ENCODE results near the gene ETNK2.

Gene ETNK2

DNA sequence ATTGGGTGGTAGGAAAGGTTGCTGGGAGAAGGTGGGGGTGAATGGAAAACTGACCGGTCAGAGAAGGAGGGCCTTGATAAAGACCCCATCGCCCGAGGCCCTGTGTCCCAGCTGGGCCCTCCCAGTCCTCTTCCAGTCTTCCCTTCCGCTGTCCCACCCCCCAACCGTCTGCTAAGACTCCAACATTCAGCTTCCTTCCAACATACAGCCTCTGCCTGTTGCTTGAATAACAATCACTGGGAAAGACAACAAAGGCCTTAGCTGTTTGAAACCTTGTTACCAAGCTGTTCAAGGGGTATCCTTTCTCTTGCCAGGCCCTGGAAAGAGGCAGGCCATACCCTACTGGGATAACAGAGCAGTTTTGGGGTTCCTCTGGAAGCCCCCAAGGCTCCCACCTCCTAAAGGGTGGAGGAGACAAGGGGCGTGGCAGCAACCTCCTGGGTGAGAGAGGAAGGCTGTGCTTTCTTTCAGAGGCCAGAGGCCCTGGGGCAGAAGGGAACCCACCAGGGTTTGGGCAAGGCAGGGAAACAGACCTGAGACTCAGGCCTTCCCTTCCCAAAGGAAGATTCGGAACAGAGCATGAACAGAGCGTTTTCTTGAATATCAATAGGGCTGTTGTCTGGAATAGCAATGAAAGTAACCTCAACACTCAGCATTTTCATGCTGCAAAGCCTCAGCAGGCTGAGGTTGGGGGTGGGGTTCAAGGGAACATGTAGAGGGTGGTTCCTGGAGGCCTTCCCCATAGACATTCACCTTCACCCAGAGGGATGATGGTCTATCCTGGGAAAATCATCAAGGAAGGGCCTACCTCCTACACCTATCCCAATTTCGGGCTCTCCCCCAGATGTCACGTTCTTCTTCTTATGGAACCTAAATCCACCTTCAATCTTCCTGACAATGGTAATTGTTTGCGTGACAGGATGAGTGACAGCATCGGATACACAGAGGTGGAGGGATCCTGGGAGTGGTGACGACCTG is 4.1 kb downstream of the ETNK2 start:
- DNase-seq: no peak

DNA sequence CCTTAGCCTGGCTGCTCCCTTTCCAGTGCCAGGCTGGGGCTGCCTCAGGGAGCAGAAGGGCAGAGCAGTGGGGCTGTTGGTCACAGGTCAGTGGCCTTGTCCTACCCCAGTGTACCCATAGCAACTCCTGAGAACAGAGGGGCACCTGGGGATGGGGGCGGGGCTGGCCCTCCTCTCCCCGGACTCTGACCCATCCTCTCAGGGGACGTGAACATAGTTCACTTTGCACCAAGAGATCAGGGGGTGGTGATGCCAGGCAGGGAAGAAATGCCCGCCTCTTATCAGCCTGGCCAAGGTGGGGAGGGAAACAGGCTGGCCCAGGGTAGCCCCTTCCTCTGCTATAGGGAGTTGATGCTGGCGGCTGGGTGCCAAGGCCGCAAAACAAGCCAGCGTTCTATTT is 4.9 kb downstream of the ETNK2 start:
- no peak for DNase-seq

DNA sequence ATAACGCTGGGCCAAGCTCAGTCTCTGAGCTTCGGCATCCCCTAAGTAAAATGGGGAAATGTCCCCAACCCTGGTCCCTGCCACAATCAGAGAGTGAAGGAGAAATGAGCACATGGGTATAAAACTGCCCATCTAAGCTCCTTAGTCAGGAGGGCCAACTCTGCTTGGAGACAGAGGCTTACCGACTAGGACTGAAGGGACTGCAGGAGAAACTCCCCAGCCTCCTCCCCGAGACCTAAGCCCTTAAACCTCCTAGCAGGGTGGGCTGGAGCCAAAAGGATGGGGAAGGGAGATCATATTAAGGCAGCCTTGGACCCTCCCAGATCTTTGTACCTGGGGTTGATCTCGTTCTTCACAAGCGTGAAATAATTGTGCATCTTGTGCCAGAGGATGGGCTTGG is 5.5 kb downstream of the ETNK2 start:
- DNase-seq: no peak

DNA sequence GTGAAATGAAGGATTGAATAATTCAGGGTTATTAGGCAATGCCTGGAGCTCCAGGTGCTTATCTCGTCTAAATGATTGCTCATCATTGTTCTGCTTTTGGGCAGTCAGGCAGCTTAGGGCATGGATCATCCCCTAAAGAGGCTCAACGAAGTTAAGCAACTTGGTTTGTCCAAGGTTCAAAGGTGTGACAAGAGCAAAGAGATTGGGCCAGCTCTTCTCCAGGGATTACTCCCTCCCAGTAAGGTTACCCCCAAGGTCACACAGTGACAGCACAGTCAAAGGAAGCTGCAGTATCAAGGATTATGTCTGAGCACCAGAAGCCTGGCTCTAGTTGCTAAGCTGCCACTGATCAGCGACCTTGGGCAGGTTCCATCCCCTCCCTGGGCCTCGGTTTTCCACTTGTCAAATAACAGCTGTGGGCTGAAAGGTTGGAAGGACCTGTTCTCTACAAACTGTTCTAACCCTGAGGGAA is 6.8 kb downstream of the ETNK2 start:
- no peak for DNase-seq

DNA sequence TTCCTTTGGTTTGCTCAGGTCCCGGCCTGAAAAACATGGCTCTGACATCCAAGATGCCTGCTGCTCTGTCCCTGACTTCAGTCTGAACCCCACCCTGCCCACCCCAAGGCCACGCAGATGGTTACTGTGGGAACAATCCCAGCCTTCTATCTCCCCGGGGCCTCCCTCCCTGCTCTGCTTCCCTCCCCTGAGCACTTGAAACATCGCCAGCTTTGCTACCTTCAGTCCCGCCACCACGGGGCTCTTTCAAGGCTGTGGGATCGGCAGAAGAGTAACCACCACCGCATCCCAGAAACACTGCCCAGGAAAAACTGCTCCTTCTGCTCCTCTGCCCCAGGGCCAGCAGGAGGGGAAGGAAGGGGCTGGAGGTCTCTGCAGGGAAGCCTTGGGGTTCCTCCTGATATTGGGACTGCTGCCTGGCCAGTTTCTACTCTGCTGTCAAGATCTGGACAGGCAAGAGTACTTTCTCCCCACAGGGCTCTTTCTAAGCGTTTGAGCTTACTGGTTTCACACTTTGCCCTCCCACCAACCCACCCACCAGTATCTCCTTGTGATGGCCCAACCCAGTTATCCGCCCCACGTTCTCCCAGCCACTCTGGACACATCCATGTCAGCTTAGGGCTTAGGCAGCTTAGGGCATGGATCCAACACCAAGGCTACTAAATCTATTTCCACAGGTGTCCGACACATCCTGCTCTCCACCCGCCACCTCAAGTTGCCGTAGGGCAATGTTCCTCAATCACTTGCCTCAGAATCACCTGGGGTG is 8.4 kb downstream of the ETNK2 start:
- DNase-seq: no peak

DNA sequence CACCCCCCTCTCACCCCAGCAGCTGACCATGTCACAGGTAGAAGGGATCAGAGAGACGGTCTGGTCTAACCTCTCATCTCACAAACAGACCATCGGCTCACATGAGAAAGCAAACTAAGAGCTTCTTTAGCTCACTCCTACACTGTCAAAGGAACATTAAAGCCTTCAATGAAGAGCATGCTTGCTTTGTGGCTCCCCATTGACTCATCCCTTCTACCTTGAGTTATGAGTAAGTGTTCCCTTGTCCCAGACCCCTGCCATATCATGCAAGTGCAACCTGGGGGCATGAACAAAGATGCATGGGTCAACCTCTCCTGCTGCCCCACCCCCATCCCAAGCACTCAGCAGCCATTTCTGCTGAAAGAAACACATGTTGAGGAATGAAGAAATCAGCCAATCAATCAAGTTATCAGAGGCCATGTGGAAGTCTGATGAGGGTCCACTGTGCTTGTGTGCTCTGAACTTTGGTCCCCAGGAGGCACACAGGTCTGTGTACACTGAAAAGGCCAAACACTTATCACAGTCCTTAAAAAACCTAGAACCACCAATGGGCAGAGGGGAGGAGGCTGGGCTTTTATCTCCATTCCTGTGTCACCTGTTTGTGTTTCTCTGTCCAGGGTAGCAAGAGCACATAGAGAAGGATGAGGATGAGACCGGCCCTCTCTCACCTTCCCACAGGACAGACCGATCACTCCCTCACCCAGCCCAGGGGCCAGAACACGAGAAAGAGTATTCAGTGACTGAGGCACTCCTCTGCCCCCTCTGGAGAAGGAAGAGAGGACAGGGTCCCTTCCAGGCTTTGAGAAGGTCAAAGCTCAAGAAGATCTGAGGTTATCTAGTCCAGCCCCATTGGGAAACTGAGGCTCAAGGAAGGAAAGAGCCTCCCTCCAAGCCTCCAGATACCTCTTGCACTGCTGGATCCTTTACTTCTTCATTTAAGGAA is 9.5 kb downstream of the ETNK2 start:
- no peak for DNase-seq

DNA sequence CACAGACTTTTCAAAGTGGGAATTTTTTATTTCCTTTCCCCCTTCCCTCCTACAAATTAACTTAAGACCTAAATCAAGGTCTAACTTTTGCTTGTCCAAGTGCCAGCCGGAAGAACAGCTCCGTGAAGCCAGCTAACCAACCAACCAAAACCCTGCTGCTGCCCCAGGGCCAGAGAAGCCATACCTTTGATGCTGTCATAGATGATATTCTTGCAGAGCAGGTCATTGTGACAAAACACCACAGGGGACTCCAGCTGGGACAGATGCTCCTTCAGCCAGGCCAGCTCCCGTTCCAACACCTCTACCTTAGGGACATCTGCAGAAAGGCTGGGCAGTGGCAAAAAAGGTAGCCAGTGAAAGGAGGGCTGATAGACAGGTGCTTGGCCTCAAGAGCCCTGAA is 10.7 kb downstream of the ETNK2 start:
- no peak for DNase-seq

DNA sequence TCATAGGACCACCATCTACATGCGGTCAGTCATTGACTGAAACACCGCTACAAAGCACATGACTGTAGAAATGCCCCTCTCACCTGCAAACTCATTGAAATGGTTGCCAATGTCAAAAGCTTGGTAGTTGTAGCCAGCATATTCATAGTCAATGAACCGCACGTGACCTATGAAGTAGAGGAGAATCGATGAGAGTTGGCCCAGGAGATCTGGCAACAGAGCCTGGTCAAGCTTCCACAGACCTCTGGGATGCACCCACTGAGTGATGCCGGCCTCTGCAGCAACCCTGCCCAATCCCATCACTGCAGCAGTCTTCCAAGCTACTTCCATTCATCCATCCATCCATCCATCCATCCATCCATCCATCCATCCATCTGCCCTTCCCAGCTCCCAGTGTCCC is 11.9 kb downstream of the ETNK2 start:
- no peak for DNase-seq

DNA sequence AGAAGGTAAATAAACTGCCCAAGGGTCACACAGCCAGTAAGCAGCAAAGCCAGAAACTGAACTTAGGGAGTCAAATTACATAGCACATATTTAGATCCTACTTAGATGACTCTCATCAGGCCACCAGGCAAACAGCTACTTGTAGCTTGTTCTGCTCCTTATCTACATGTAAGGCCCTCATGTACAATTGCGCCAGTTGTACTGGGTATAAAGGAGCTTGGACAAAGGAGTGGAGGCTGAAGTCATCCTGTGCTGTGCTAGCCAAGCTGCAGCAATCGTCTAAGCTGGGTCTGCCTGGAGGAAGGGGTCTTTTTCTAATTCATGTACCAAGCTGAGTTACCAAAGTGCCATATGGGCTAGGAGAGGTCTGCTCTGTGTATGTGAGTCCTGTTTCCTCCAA is 12.8 kb downstream of the ETNK2 start:
- DNase-seq: no peak

DNA sequence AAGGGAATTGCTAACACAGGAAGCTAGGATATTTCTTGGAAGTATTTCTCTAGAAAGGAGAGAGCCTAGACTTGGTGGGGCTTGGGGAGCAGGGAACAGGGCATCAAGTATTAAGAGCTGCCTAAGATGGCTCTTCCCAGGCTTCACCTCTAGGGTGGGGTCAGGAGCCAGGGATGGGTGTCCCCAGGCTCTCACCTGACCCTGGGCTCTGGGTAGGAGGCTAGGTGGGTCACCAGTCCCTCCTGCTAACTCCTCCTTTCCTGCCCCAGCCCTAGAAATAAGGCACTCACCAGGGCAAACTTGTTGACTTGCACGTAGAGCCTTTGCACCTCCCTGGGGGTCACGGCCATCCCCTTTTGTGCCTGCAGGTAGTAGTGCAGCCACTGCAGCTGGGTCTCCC is 15.0 kb downstream of the ETNK2 start:
- no peak for DNase-seq

DNA sequence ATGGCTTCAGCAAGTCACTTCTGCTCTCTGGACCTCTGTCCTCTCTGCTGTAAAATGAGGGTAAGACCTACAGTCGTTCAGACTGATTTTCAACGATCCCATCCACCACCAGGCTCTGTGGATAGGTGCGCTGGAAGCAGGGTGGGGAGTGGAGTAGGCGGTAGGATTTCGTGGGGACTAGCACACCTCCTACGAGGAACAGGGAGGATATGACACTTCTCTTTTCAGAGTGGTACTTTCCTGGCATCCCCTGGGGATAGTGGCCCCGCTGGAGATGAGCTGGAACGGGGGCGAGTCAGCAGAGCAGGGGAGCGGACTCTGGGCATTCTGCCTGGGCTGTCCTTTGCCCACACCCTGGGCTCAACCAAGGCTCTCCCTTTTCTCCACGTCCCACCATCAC is 17.7 kb downstream of the ETNK2 start:
- no peak for DNase-seq

DNA sequence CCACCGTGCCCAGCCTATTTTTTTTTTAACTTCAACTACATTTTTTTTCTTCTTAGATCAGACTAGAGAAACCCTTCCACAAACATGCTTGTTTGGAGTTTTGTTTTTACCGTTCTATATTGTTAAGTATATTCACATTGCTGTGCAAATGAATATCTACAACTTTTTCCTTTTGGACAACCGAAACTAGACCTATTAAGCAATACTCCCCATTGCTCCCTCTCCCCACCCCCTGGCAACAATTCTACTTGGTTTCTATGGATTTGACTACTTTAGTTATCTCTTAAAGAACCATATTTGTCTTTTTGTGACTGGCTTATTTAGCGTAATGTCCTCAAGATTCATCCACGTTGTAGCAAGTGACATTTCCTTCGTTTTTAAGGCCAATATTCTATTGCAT is 19.1 kb downstream of the ETNK2 start:
- no peak for DNase-seq

DNA sequence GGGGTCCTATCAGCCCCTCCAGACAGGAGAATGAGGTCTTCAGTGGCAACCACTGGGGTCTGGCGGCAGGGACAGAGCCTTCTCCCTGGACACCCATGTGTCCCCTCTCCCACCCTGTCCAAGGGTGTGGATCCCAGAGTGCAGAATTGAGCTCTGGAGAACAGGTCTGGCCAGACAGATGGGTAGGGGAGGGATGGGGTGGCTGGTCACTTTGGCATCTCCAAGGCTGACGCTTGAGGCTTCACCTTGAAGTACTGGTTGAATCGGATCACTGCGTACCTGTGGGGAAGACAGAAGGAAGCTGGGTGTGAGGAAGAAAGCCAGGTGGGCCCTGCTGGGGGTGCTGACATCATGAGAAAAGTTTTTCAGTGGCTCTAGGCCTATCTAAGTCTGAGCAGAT is 19.9 kb downstream of the ETNK2 start:
- no peak for DNase-seq

DNA sequence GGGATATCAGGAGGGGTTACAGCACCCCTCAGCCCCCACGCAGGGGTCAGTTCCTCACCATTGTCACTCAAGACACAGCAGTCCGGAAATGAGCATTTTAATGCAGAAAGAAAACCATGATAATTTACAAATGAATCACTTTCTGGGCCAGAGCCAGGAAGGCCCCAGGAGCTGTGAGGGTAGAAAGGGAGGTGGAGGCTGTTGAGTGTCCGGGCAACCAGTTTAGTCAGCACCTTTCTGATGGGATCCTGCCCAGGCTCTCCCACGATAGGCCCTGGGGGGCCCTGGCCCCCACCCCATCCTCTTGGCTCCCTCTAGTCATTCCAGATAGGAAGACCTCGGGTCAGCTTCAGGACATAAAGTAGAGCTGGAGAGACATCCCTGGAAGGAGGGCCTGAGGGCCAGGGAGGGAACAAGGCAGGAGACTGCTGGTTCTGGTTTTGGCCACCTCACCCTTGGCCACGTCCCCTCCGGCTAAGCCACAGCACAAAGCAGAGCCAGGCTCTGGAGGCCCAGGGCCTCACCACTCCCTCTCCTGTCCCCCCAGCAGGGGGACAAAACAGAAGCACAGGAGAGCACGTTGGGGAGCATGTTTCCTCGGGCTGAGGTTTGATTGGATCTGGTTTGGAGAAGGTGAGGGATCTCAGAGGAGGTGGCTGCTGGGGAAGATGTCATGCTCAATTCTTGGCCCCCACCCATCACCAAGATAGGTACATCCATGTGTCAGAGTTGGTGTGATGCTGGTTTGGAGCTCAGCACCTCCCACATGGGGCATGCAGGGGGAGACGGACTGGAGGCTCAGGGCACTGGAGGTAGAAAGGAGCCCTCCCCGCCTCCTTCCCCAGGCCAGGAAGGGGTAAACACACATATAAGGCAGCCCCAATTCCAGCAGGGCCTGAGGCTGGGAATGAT is 20.6 kb downstream of the ETNK2 start:
- DNase-seq: peak; percentile 90

DNA sequence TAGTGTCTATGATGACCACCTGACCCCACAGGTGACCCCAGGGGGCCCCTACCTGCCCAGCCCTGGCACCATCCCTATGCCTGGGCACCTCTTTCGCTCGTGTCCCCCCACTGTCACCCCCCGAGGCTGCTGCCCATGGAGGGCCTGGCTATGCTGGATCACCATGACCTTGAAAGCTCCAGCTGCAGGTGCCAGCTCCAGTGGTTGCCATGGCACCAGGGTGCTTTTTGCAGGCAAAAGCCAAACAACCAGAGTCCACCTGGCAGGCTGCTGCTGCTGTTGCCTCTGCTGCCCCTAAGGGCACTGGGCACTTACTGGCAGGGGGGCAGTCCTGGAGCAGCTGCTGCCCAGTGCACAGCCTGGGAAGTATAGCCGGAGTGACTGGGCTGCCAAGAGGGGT is 21.7 kb downstream of the ETNK2 start:
- no peak for DNase-seq

DNA sequence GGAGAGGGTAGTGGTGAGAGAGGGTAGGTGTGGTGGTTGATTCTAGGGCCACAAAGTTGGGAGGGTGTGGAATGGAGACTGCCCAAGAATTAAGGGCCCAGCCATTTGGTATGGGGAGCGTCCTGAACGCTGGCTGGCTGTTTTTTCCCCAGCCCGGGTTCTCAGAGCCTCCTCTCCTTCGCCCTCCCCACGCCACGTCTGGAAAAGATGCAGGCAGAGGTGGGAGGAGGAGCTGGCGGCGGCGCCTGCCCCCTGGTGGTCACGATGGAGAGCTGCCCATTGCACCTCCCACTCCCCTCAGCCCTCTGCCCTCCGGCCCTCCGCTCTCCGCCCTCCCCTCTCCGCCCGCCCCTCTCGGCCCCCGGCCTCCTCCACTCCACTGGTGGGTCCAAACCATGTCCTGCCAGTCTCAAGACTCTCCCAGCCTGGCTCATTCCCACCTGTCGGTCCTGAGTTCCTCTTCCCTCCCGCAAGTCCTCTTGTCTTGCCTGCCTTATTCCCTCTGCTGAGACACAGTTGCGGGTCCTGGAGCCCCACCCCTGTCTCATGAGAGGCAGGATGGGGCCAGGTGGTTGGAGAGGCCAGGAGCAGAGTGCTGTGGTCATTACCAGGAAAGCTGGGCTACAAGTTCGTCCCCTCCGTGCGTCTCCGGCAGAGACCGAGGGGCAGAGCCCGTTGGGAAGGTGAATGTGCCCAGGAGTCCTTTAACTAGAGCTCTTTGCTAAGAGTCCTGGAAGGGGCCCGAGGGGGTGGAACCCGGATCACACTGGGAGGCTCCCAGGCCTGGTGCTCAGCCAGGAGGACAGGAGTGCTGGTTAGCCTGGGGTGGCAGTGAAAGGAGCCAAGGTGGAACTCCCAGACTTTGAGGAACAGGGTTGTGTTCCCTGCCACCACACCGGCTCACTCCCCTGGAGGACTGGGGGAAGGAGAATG is 22.6 kb downstream of the ETNK2 start:
- peak; percentile 73 for DNase-seq

DNA sequence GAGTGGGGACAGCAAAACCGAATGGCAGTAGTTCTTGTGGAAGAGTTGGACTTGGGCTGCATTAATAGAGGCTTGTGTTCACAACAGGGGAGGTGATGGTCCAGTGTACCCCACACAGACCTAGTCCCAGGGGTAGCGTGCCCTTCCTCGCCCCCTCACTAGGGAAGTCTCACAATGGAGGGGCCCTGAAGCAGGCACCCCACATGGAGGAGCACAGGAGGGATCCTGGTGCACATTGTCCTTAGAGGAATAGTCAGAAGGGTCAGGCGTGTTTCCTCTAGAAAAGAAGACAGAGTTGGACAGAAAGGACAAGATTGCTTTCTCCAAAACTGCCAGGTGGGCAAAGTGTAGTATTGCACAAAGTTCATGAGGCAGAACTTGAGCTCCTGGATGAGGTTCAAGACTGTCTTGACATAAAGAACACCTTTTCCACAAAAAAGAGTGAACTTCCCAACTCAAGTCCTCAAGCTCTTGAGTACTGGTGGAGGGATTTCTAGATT is 23.3 kb downstream of the ETNK2 start:
- DNase-seq: no peak

DNA sequence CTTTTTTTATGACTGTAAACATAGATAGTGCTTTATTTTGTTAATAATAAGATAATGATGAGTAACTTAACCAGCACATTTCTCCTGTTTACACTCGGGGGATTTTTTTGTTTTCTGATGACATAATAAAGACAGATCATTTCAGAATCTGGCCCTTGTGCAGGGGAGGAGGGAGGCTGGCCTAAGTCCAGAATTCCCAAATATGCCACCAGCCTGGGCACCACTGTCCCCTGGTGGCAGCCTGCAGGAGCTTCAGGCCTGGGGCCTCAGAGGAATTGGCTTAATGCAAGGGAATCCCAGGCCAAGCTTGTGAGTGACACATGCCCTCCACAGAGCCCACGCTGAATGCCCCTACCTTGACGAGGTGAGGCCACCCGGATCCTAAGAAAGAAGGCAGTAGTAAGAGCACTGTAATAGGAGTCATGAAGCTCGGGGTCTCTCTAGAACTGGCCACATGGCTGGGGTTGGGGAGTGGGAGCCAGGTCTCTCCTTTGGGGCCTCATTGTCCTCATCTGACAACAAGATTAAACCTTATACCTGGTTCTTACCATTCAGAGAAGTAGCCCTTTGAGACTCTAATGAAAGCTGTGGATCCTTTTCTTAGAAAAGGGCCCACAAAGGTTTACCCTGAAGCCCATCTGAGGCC is 24.1 kb downstream of the ETNK2 start:
- DNase-seq: peak; percentile 90

DNA sequence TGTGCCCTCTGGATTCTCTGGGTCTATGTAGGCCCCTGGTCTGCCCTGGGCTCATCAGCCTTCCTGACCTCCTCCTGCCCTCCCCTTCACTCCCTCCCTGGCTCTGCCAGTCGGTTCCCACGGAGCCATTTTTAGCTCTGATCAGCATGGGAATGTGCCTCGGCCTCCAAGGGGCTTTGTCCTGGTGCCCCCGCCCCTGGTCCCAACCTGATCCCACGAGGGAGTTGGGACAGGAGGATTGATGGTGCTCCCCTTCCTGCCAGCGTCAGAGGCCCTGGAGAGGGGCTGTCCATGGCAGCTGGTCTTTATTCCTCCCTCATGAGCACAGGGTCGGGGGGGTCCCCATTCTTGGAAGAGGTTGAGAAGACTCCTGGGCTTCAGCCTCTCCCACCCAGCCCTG is 24.9 kb downstream of the ETNK2 start:
- no peak for DNase-seq

DNA sequence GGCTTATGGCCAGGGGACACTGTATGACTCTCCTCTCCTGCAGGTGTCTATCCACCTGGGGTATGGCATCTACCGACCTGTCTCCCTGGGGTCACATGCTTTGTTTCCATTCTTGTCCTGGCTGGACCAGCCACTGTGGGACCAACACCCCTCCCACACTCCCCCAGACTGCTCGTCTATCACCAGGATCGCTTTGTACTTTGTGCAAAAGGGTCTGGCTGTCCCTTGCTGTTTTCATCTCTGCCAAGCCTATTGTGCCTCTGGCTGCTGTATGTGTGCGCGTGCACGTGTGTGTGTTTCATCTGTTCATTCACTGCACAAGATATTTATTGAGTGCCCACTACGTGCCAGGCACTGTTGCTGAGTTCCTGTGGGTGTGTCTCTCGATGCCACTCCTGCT is 25.5 kb downstream of the ETNK2 start:
- DNase-seq: no peak
